ENCODE measurements around the gene VSTM2L. TPM values are rescaled to one million over a fixed set of nuclear protein-coding genes. Genes with fewer than 3 reads are reported as not detected.

VSTM2L gene
- total RNA-seq, 1 donor from 2014 or later: 12.9 TPM

DNA sequence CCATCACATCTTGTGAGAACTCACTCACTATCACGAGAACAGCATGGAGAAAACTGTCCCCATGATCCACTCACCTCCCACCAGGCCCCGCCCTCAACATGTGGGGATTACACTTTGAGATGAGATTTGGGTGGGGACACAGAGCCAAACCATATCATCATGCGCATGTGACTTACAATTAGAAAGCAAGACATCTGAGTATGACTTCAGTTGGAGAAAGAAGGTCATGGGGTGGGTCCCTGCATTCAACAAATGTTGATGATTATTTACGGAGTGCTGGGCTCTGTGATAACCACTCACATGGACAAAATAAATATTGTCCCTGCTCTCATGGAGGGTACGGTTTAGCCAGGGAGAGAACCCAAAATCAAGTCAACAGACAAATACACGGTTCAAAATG, 37.9 kb downstream of the VSTM2L start:
- Histone ChIP-seq H3K27ac (no peak overlapping the region), H3K9me3 (no peaks in the 10 kb centered on the region), H3K4me3 (no peak overlapping the region), H3K36me3 (no peaks in the 10 kb centered on the region), H3K4me1 (no peaks in the 10 kb centered on the region), H3K27me3 (no peaks in the 10 kb centered on the region)
- TF ChIP-seq, protein P1, sequence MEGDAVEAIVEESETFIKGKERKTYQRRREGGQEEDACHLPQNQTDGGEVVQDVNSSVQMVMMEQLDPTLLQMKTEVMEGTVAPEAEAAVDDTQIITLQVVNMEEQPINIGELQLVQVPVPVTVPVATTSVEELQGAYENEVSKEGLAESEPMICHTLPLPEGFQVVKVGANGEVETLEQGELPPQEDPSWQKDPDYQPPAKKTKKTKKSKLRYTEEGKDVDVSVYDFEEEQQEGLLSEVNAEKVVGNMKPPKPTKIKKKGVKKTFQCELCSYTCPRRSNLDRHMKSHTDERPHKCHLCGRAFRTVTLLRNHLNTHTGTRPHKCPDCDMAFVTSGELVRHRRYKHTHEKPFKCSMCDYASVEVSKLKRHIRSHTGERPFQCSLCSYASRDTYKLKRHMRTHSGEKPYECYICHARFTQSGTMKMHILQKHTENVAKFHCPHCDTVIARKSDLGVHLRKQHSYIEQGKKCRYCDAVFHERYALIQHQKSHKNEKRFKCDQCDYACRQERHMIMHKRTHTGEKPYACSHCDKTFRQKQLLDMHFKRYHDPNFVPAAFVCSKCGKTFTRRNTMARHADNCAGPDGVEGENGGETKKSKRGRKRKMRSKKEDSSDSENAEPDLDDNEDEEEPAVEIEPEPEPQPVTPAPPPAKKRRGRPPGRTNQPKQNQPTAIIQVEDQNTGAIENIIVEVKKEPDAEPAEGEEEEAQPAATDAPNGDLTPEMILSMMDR (IDR thresholded peaks at IDR 0.05): no peak
- intact Hi-C loops (cut with DNase I): no loop called here
- ATAC-seq (no peak), DNase-seq (no peak)

DNA sequence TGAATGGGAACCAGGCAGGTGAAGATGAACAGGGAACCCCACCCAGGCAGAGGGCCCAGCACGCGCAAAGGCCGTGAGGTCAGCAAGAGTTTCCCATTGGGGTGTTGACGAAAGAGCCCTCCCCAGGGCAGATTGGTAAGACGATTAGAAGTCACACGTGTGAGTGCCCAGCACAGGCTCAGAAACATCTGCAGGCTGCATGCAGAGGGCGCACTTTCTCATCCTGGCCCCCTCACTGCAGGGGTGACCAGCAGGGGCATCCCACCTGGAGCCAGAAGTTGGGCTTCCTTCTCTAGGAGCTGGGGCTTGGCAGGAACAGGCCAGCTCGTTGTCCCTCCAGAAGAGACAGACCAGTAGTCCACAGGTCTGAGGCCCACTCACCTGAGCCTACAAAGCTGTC, 38.4 kb downstream of the VSTM2L start:
- H3K27ac ChIP-seq: no peak overlapping the region
- TF ChIP-seq, protein P1 (IDR thresholded peaks at IDR 0.05): no peak
- intact Hi-C loops (cut with DNase I): no loop called here
- no peak overlapping the region for H3K4me3 ChIP-seq
- no peaks in the 10 kb centered on the region for H3K27me3 ChIP-seq
- DNase-seq (no peak), ATAC-seq (no peak)
- no peaks in the 10 kb centered on the region for H3K4me1 ChIP-seq
- H3K36me3 ChIP-seq: no peaks in the 10 kb centered on the region
- H3K9me3 ChIP-seq: no peaks in the 10 kb centered on the region

DNA sequence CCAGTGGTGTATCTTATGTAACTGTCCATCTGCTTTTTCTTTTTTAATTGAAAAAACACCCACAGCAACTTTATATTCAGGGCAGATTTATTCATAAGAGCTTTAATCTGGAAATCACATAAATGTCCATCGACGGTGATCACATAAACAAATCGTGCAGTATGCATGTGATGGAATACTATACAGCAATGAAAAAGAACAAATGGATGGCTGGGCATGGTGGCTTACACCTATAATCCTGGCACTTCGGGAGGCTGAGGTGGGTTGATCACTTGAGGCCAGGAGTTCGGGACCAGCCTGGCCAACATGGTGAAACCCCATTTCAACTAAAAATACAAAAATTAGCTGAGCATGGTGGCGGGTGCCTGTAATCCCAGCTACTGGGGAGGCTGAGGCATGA, 39.1 kb downstream of the VSTM2L start:
- TF ChIP-seq, protein P1 (IDR thresholded peaks at IDR 0.05): no peak
- no peak for DNase-seq

DNA sequence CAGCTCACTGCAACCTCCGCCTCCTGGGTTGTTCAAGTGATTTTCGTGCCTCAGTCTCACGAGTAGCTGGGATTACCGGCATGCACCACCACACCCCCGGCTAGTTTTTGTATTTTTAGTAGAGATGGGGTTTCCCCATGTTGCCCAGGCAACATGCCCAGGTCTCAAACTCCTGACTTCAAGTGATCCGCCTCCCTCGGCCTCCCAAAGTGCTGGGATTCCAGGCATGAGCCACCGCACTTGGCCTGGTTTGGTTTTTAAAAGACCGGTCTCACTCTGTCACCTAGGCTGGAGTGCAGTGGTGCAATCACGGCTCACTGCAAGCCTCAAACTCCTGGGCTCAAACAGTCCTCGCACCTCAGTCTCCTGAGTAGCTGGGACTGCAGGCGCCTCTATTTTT, 40.1 kb downstream of the VSTM2L start:
- H3K27me3 ChIP-seq: no peaks in the 10 kb centered on the region
- no peak overlapping the region for H3K27ac ChIP-seq
- TF ChIP-seq, protein P1 (IDR thresholded peaks at IDR 0.05): no peak
- H3K4me3 ChIP-seq: no peak overlapping the region
- H3K9me3 ChIP-seq: no peaks in the 10 kb centered on the region
- no peaks in the 10 kb centered on the region for H3K4me1 ChIP-seq
- ATAC-seq (peak; percentile 50), DNase-seq (no peak)
- H3K36me3 ChIP-seq: no peaks in the 10 kb centered on the region
- intact Hi-C loops (cut with DNase I): no loop called here

More for the DNA sequence above, 39.1 kb downstream of the VSTM2L start:
- no peaks in the 10 kb centered on the region for H3K9me3 ChIP-seq
- no peaks in the 10 kb centered on the region for H3K27me3 ChIP-seq
- no peak overlapping the region for H3K27ac ChIP-seq
- H3K4me1 ChIP-seq: no peaks in the 10 kb centered on the region
- no peak overlapping the region for H3K4me3 ChIP-seq
- ATAC-seq: no peak
- intact Hi-C loops (cut with DNase I): no loop called here
- no peaks in the 10 kb centered on the region for H3K36me3 ChIP-seq

DNA sequence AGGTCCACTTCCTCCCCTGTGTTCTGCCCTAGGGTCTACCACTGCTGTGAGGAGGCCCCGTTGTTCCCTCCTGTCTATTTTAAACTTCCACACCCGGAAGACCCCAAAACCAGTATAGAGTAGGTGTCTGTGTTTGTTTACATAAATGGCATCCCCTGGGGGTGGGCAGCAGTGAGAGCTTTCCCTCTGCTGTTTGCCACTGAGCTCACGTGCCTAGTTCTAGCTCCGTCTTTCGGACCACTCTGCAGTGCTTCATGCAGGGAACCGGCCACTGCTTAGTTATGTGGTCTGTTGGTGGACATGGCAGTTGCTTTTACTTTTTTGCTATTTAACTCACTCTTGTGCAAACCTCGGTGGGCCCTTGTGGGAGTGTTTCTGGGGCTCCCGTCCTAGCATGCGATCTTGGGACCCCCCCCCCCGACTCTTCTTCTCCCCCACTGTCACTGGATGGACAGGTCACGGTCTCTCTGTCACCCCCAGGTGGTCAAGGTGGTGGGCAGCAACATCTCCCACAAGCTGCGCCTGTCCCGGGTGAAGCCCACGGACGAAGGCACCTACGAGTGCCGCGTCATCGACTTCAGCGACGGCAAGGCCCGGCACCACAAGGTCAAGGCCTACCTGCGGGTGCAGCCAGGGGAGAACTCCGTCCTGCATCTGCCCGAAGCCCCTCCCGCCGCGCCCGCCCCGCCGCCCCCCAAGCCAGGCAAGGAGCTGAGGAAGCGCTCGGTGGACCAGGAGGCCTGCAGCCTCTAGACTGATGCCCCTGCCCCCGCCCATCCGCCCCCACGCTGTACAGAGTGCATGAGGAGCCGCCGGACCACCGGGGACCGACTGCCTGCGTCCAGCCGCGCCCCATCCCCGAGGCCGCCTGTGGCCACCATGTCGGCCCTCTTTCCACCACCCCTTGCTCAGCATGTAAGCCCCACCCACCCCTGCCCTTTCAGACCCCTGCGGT, 40.9 kb downstream of the VSTM2L start:
- no peaks in the 10 kb centered on the region for H3K36me3 ChIP-seq

More for the DNA sequence above, 40.9 kb downstream of the VSTM2L start:
- H3K27me3 ChIP-seq: no peaks in the 10 kb centered on the region
- TF ChIP-seq, protein P1 (IDR thresholded peaks at IDR 0.05): no peak
- DNase-seq: peak; percentile 51
- H3K9me3 ChIP-seq: no peaks in the 10 kb centered on the region
- no peak overlapping the region for H3K4me3 ChIP-seq
- no peak overlapping the region for H3K27ac ChIP-seq
- no peaks in the 10 kb centered on the region for H3K4me1 ChIP-seq
- intact Hi-C loops (cut with DNase I): no loop called here
- no peak for ATAC-seq
